Progenitor cell of endocrine pancreas (in vitro differentiated cells): ENCODE results near the gene KLHL3. TPM values are rescaled to one million over a fixed set of nuclear protein-coding genes. Genes with fewer than 3 reads are reported as not detected.
A peak's percentile ranks its signal among the peaks of the same experiment; 100 is the strongest.
"Not testable (repeated sequence)": the region's sequence is repeated elsewhere in the genome, so short reads cannot be mapped to it uniquely, and the experiment has no call there.

Experiments used
- DNase-seq: peaks from one replicate; pipeline ENCODE4 v3.0.0; 2021; ENCODE audit warnings: low spot score; ENCODE audit not compliant: unreplicated experiment
- H3K27ac Mint-ChIP-seq: 2 replicates; pipeline ENCODE4 v1.8.0; 2021; ENCODE audit warnings: mild to moderate bottlenecking, moderate library complexity, mixed read lengths
- H3K27me3 Mint-ChIP-seq: 2 replicates; pipeline ENCODE4 v1.8.0; 2021; ENCODE audit warnings: mixed read lengths
- H3K36me3 Mint-ChIP-seq: 2 replicates; pipeline ENCODE4 v1.8.0; 2022; ENCODE audit warnings: mixed read lengths; ENCODE audit not compliant: insufficient read depth
- H3K4me1 Mint-ChIP-seq: 2 replicates; pipeline ENCODE4 v1.8.0; 2021; ENCODE audit warnings: low read depth, mixed read lengths
- H3K4me3 Mint-ChIP-seq: 2 replicates; pipeline ENCODE4 v1.8.0; 2021; ENCODE audit warnings: low read depth, mild to moderate bottlenecking, moderate library complexity, mixed read lengths
- H3K9me3 Mint-ChIP-seq: 2 replicates; pipeline ENCODE4 v1.8.0; 2021; ENCODE audit warnings: low read depth, mixed read lengths
- long read RNA-seq: library from polyadenylated mRNA; unstranded; transcript quantifications from one replicate; pipeline ENCODE4 v2.0.0, GENCODE V29; 2020
- total RNA-seq: library from RNA; stranded (reverse); gene quantifications from 2 replicates; pipeline ENCODE4 v1.2.1, GENCODE V29; 2021
- TF ChIP-seq, protein P1 (sequence below): fragments of 200-600 bp; sonication (generic); IDR thresholded peaks from one replicate; pipeline ENCODE4 v1.5.0; 2021; ENCODE audit warnings: antibody characterized with exemption, mild to moderate bottlenecking; ENCODE audit not compliant: unreplicated experiment

Gene KLHL3, protein sequence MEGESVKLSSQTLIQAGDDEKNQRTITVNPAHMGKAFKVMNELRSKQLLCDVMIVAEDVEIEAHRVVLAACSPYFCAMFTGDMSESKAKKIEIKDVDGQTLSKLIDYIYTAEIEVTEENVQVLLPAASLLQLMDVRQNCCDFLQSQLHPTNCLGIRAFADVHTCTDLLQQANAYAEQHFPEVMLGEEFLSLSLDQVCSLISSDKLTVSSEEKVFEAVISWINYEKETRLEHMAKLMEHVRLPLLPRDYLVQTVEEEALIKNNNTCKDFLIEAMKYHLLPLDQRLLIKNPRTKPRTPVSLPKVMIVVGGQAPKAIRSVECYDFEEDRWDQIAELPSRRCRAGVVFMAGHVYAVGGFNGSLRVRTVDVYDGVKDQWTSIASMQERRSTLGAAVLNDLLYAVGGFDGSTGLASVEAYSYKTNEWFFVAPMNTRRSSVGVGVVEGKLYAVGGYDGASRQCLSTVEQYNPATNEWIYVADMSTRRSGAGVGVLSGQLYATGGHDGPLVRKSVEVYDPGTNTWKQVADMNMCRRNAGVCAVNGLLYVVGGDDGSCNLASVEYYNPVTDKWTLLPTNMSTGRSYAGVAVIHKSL
- 32.1 and 34.7 TPM in 2 replicates for total RNA-seq
- long read RNA-seq, full-length matches to known transcripts: 28 of 75 reads
- long read RNA-seq, partial matches to known transcripts: 3 of 75 reads
- long read RNA-seq, other reads (novel, unspliced or antisense): 44 of 75 reads

DNA sequence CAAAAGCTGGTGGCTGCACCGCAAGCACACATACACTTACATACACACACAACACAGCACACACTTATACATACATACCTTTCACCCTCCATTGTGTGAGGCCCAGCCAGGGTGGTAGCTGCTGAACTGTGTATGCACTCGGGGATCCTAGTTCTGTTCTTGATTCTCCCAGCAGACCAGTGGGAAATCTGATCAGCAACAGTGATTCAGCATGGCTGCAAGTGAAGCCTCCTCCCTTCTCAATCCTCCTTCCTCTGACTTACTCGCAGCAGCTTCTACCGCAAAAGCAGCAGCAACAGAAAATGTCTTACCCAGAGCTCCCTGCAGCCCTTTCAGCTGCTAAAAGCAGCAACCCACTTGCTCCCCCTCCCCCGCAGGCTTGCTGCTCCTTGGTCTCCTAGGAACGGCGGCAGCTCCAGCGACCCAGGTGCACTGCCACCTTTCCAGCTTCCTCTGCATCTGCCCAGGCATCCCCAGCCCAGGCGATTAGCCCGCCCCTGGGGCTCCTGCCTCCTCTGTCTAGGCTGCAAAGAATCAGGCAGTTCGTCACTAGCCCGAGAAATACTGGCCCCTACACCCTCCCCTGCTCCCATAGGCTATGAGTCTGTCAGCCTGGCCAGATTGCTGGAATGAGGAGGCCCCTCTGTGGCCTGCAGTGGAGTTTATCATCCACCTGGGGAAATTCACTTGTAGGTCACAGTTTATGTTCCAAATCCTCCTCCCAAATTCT, at the start of gene KLHL3:
KLHL3 (minus strand) TSS at position 535 of the 730 bp plus-strand sequence; CDS start at position 92, 443 bp downstream.
- TF ChIP-seq, protein P1, sequence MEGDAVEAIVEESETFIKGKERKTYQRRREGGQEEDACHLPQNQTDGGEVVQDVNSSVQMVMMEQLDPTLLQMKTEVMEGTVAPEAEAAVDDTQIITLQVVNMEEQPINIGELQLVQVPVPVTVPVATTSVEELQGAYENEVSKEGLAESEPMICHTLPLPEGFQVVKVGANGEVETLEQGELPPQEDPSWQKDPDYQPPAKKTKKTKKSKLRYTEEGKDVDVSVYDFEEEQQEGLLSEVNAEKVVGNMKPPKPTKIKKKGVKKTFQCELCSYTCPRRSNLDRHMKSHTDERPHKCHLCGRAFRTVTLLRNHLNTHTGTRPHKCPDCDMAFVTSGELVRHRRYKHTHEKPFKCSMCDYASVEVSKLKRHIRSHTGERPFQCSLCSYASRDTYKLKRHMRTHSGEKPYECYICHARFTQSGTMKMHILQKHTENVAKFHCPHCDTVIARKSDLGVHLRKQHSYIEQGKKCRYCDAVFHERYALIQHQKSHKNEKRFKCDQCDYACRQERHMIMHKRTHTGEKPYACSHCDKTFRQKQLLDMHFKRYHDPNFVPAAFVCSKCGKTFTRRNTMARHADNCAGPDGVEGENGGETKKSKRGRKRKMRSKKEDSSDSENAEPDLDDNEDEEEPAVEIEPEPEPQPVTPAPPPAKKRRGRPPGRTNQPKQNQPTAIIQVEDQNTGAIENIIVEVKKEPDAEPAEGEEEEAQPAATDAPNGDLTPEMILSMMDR: peak; percentile 23
- Mint-ChIP-seq H3K36me3 (no peaks in the 10 kb centered on the region), H3K27ac (no peak within 1 kb of the TSS)

DNA sequence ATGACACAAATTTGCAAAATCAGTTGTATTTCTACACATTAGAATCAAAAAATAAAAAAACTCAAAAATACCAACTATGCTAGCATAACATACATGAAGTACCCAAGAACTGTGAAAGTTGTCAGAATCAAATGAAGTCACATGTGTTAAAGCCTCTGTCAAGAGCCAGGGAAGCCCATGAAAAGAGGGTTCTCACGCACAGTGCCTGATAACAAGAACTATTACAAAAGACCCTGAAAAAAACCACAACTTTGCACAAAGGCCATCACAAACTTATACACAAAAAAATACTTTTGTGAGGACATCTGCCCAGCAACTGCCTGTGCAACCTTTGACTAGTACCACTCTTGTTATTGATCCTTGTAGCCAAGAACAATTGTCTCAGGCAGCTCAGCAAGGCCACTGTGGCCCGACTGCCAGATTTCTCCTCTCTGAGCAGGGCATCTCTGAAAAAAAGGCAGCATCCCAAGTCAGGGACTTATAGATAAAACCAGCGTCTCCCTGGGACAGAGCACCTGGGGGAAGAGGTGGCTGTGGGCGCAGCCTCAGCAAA, 47.2 kb upstream of the KLHL3 start:
- TF ChIP-seq, protein P1: no peak
- peaks cover 3% of the 10 kb centered on the region for H3K27me3 Mint-ChIP-seq

More for the DNA sequence above, at the start of gene KLHL3:
- H3K9me3 Mint-ChIP-seq: no peaks in the 10 kb centered on the region
- DNase-seq: peak; percentile 52
- H3K4me3 Mint-ChIP-seq: no peak within 1 kb of the TSS
- peaks cover 2% of the 10 kb centered on the region for H3K4me1 Mint-ChIP-seq
- H3K27me3 Mint-ChIP-seq: no peaks in the 10 kb centered on the region

DNA sequence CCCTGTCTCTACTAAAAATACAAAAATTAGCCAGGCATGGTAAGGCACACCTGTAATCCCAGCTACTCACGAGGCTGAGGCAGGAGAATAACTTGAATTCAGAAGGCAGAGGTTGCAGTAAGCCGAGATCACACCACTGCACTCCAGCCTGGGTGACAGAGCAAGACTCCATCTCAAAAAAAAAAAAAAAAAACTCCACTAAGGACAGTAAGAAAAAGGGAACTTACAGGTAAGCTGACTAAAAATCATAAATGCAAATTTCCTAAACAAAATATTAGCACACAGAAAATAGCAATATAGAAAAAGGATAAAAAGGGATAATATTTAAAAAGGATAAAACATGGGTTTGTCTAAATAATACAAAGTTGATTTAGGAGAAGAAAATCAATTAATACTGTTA, 46.2 kb upstream of the KLHL3 start:
- Mint-ChIP-seq H3K27me3 (peaks cover 3% of the 10 kb centered on the region), H3K9me3 (no peaks in the 10 kb centered on the region), H3K27ac (no peak overlapping the region), H3K36me3 (no peaks in the 10 kb centered on the region), H3K4me3 (no peak overlapping the region), H3K4me1 (peaks cover 7% of the 10 kb centered on the region)
- TF ChIP-seq, protein P1: no peak
- DNase-seq: no peak

More for the DNA sequence above, 47.2 kb upstream of the KLHL3 start:
- Mint-ChIP-seq H3K27ac (no peak overlapping the region), H3K4me3 (no peak overlapping the region), H3K36me3 (no peaks in the 10 kb centered on the region), H3K4me1 (peaks cover 7% of the 10 kb centered on the region), H3K9me3 (no peaks in the 10 kb centered on the region)
- no peak for DNase-seq

DNA sequence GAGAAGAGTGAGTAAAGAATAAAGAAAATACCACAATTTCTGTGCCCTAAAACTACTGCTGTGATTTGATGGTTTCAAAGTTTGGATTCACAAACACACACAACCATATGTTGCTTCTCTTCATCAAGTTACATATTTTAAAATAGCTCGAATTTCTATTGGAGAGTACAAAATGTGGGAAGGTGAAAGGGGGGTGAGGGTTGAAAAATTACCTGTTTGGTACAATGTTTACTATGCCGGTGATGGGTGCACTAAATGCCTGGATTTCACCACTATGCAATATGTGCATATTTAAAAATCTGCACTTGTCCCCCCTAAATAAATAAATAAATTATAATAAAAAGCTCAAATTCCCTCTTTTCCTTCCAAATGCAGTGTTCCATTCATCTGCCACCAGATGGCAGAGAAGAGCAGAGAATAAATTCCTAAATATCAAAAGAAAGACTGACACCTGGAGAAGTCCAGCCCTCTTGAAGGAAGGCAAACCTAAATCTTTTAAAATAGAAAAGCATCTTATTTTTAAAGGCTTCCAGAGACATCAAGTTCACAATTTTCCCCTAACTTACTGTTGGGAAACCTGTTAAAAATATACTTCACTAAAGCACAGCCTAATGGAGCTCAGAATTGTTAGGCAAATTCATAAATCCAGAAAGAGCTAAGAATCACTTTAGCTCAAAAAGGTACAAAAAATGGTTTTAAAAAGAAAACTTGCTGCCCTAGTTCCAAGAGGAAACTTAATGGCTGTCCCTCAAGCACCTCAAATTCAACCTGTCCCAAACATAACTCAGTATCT, 43.1 kb upstream of the KLHL3 start:
- Mint-ChIP-seq H3K36me3 (no peaks in the 10 kb centered on the region), H3K27me3 (peaks cover 3% of the 10 kb centered on the region), H3K4me3 (no peak overlapping the region), H3K27ac (no peak overlapping the region), H3K9me3 (no peaks in the 10 kb centered on the region), H3K4me1 (peaks cover 7% of the 10 kb centered on the region)
- TF ChIP-seq, protein P1: peak; percentile 86
- no peak for DNase-seq

DNA sequence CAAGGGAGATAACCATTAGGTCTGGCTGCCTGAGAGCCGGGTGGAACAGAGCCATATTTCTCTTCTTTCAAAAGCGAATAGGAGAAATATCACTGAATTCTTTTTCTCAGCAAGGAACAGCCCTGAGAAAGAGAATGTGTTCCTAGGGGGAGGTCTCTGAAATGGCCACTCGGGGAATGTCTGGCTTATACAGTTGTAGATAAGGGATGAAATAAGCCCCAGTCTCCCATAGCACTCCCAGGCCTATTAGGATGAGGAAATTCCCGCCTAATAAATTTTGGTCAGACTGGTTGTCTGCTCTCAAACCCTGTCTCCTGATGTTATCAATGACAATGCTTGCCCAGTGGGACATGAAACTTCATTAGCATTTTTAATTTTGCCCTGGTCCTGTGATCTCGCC, 32.0 kb upstream of the KLHL3 start:
- not testable (repeated sequence) for H3K27me3 Mint-ChIP-seq, H3K4me1 Mint-ChIP-seq, H3K27ac Mint-ChIP-seq, H3K4me3 Mint-ChIP-seq, DNase-seq, H3K36me3 Mint-ChIP-seq
- peaks cover 25% of the 10 kb centered on the region for H3K9me3 Mint-ChIP-seq
